ENCODE data around the gene MRTO4. TPM values are rescaled to one million over a fixed set of nuclear protein-coding genes. Genes with fewer than 3 reads are reported as not detected.

MRTO4 gene
- 10 to 100 TPM in 2 of 3 donors, 1 to 10 TPM in 1; 9.1 to 21.8 (median 17.1) TPM for polyA plus RNA-seq

GRCh38 chr1:19251305-19252196 is at the start of gene MRTO4, which contains the start of gene EMC1:
TSS of gene MRTO4 (plus strand) at chr1:19251805. CDS start at chr1:19251836, 31 bp downstream.
TSS of gene EMC1 (minus strand) at chr1:19251524. CDS start at chr1:19251509, 15 bp downstream.
- peak within 1 kb of the TSS; percentile 94 to 96 (median 95) for H3K4me3 Mint-ChIP-seq
- H3K36me3 Mint-ChIP-seq, result no peaks in the 10 kb centered on the region
- H3K27me3 Mint-ChIP-seq (ENCODE audit: low read depth in 3 of 3), result peaks cover 2 to 9% (median 3%) of the 10 kb centered on the region in 3 donors
- H3K9me3 Mint-ChIP-seq, result no peaks in the 10 kb centered on the region
- peak within 1 kb of the TSS; percentile 81 to 97 (median 94) for H3K27ac Mint-ChIP-seq
- peaks cover 30 to 35% of the 10 kb centered on the region in 2 donors for H3K4me1 Mint-ChIP-seq
- DNase-seq, result peak; percentile 88 to 89 (median 88)

GRCh38 chr1:19202396-19202795 is 49.2 kb upstream of the MRTO4 start:
- DNase-seq, result no peak
- Mint-ChIP-seq H3K4me3 (no peak overlapping the region), H3K27ac (peak overlapping the region in 1 of 6 donors; percentile 62), H3K4me1 (peaks cover 29 to 60% of the 10 kb centered on the region in 2 donors), H3K36me3 (peaks cover 7 to 18% (median 17%) of the 10 kb centered on the region in 3 donors), H3K27me3 (ENCODE audit: low read depth in 3 of 3) (peaks cover 0 to 3% (median 0%) of the 10 kb centered on the region in 3 donors), H3K9me3 (no peaks in the 10 kb centered on the region)

- H3K27ac Mint-ChIP-seq, result no peak overlapping the region
- no peak for DNase-seq
- peaks cover 36 to 71% of the 10 kb centered on the region in 2 donors for H3K4me1 Mint-ChIP-seq
- H3K36me3 Mint-ChIP-seq, result peaks cover 2 to 12% (median 11%) of the 10 kb centered on the region in 3 donors
- peaks cover 0 to 3% (median 0%) of the 10 kb centered on the region in 3 donors for H3K27me3 Mint-ChIP-seq (ENCODE audit: low read depth in 3 of 3)
- H3K9me3 Mint-ChIP-seq, result no peaks in the 10 kb centered on the region
- H3K4me3 Mint-ChIP-seq, result no peak overlapping the region
Measured at GRCh38 chr1:19203440-19203839, 48.2 kb upstream of the MRTO4 start.

- H3K4me1 Mint-ChIP-seq, result peaks cover 47 to 79% of the 10 kb centered on the region in 2 donors
- peak overlapping the region in 1 of 5 donors; percentile 30 for H3K4me3 Mint-ChIP-seq
- H3K27me3 Mint-ChIP-seq (ENCODE audit: low read depth in 3 of 3), result peaks cover 2 to 6% (median 2%) of the 10 kb centered on the region in 3 donors
- H3K36me3 Mint-ChIP-seq, result peaks cover 0 to 2% (median 2%) of the 10 kb centered on the region in 3 donors
- H3K9me3 Mint-ChIP-seq, result no peaks in the 10 kb centered on the region
- H3K27ac Mint-ChIP-seq, result peak overlapping the region in 3 of 6 donors; percentile 16 to 67 (median 47)
- no peak for DNase-seq
Measured at GRCh38 chr1:19204446-19205266, 46.9 kb upstream of the MRTO4 start.

- no peak for DNase-seq
- Mint-ChIP-seq H3K4me1 (peaks cover 51 to 84% of the 10 kb centered on the region in 2 donors), H3K27me3 (ENCODE audit: low read depth in 3 of 3) (peaks cover 5 to 10% (median 5%) of the 10 kb centered on the region in 3 donors), H3K9me3 (no peaks in the 10 kb centered on the region), H3K4me3 (no peak overlapping the region), H3K36me3 (no peaks in the 10 kb centered on the region), H3K27ac (peak overlapping the region in 1 of 6 donors; percentile 49)
Measured at GRCh38 chr1:19205403-19205802, 46.2 kb upstream of the MRTO4 start.

GRCh38 chr1:19205845-19206244 is 45.8 kb upstream of the MRTO4 start:
- Mint-ChIP-seq H3K27ac (no peak overlapping the region), H3K36me3 (no peaks in the 10 kb centered on the region), H3K4me3 (no peak overlapping the region), H3K9me3 (no peaks in the 10 kb centered on the region), H3K27me3 (ENCODE audit: low read depth in 3 of 3) (peaks cover 5 to 11% (median 9%) of the 10 kb centered on the region in 3 donors), H3K4me1 (peaks cover 55 to 86% of the 10 kb centered on the region in 2 donors)
- no peak for DNase-seq

- no peaks in the 10 kb centered on the region for H3K36me3 Mint-ChIP-seq
- DNase-seq, result no peak
- H3K9me3 Mint-ChIP-seq, result no peaks in the 10 kb centered on the region
- H3K4me1 Mint-ChIP-seq, result peaks cover 61 to 86% of the 10 kb centered on the region in 2 donors
- H3K27ac Mint-ChIP-seq, result peak overlapping the region in 4 of 6 donors; percentile 3 to 63 (median 37)
- peak overlapping the region in 4 of 5 donors; percentile 7 to 35 (median 11) for H3K4me3 Mint-ChIP-seq
- H3K27me3 Mint-ChIP-seq (ENCODE audit: low read depth in 3 of 3), result peaks cover 5 to 11% (median 9%) of the 10 kb centered on the region in 3 donors
Measured at GRCh38 chr1:19206947-19207346, 44.7 kb upstream of the MRTO4 start.

- Mint-ChIP-seq H3K36me3 (no peaks in the 10 kb centered on the region), H3K4me3 (peak overlapping the region; percentile 94 to 98 (median 97)), H3K27me3 (ENCODE audit: low read depth in 3 of 3) (peaks cover 5 to 11% (median 9%) of the 10 kb centered on the region in 3 donors), H3K27ac (peak overlapping the region; percentile 93 to 97 (median 97)), H3K9me3 (no peaks in the 10 kb centered on the region), H3K4me1 (peaks cover 62 to 90% of the 10 kb centered on the region in 2 donors)
- peak in 1 of 3 donors; percentile 9 for DNase-seq
Measured at GRCh38 chr1:19208710-19209438, 42.7 kb upstream of the MRTO4 start.

- no peaks in the 10 kb centered on the region for H3K9me3 Mint-ChIP-seq
- peak overlapping the region; percentile 93 to 97 (median 97) for H3K27ac Mint-ChIP-seq
- H3K27me3 Mint-ChIP-seq (ENCODE audit: low read depth in 3 of 3), result peaks cover 5 to 11% (median 9%) of the 10 kb centered on the region in 3 donors
- no peaks in the 10 kb centered on the region for H3K36me3 Mint-ChIP-seq
- peak in 1 of 3 donors; percentile 49 for DNase-seq
- H3K4me3 Mint-ChIP-seq, result peak overlapping the region; percentile 94 to 98 (median 97)
- H3K4me1 Mint-ChIP-seq, result peaks cover 62 to 91% of the 10 kb centered on the region in 2 donors
Measured at GRCh38 chr1:19209439-19209989, 42.1 kb upstream of the MRTO4 start.

- peak within 1 kb of the TSS; percentile 94 to 99 (median 97) for H3K4me3 Mint-ChIP-seq
- peak within 1 kb of the TSS; percentile 97 to 99 (median 99) for H3K27ac Mint-ChIP-seq
- H3K4me1 Mint-ChIP-seq, result peaks cover 57 to 86% of the 10 kb centered on the region in 2 donors
- H3K27me3 Mint-ChIP-seq (ENCODE audit: low read depth in 3 of 3), result peaks cover 5 to 11% (median 9%) of the 10 kb centered on the region in 3 donors
- peak; percentile 95 for DNase-seq
- H3K36me3 Mint-ChIP-seq, result no peaks in the 10 kb centered on the region
- no peaks in the 10 kb centered on the region for H3K9me3 Mint-ChIP-seq
Measured at GRCh38 chr1:19209990-19210771, 41.4 kb upstream of the MRTO4 start, which contains the start of gene UBR4. TSS of gene UBR4 (minus strand) at chr1:19210266. CDS start at chr1:19210248, 18 bp downstream.

GRCh38 chr1:19210772-19211549 is 40.6 kb upstream of the MRTO4 start:
- Mint-ChIP-seq H3K4me1 (peaks cover 51 to 78% of the 10 kb centered on the region in 2 donors), H3K9me3 (no peaks in the 10 kb centered on the region), H3K27me3 (ENCODE audit: low read depth in 3 of 3) (peaks cover 5 to 11% (median 9%) of the 10 kb centered on the region in 3 donors), H3K4me3 (peak overlapping the region; percentile 94 to 99 (median 97)), H3K36me3 (no peaks in the 10 kb centered on the region), H3K27ac (peak overlapping the region; percentile 97 to 99 (median 99))
- no peak for DNase-seq

Data from immature natural killer cell (primary cell).